ENCODE data around the gene CDC42EP2. TPM values are rescaled to one million over a fixed set of nuclear protein-coding genes. Genes with fewer than 3 reads are reported as not detected.

Gene CDC42EP2
- total and polyA plus RNA-seq, 2 of the 13 experiments (the other 11 are each of a cell fraction or from before 2014, with no cell fraction given): 2.3 to 7.1 TPM

DNA sequence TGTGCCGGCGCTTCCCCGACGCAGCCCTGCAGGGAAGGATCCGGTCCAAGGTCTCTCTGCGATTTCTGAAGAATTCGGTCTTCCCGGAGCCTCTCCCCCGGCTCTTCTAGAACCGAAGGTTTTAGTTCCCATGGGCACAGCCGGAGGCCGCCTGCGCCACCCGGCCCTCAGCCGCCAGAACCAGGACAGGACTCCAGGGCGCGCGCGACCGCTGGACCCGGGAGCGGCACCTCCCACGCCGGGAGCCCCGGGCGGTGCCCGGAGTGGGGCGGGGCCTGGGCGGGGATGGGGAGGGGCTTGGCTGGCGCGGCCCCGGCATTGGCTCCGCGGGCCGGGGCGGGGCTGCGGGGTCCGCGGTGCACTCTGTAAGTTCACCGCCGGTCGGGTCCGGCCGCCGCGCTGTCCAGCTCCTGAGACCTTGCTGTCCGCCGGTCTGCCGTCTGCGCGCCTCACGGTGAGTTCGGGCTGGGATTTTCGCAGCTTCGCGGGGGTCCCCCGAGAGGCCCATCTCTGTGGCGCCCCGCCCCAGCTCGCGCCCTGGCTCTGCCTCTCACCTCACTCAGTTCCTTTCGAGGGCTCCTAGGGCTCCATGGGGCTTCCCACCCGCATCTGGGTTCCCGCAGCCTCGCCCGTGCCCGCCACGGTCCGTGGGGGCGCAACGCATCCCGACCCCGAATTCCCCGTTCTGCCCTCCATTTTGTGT lies at the start of gene CDC42EP2 (continued):
- TF ChIP-seq NFAT5 (CRISPR knock-in tag; IDR thresholded peaks at IDR 0.05) (no peak), ZBED4 (CRISPR knock-in tag; IDR thresholded peaks at IDR 0.05; ENCODE audit: borderline replicate concordance) (no peak), CC2D1A (CRISPR knock-in tag; IDR thresholded peaks at IDR 0.05) (no peak), NR2F1 (CRISPR knock-in tag; IDR thresholded peaks at IDR 0.05) (no peak), NR1H2 (CRISPR knock-in tag; IDR thresholded peaks at IDR 0.05; ENCODE audit: borderline replicate concordance, low read depth) (no peak), BRF2 (CRISPR knock-in tag; IDR thresholded peaks at IDR 0.05) (no peak), ZNF644 (CRISPR knock-in tag; IDR thresholded peaks at IDR 0.05; ENCODE audit: low read depth) (no peak), ZMYM4 (CRISPR knock-in tag; IDR thresholded peaks at IDR 0.05) (no peak), RBM22 (optimal IDR thresholded peaks at IDR 0.05; ENCODE audit: low read length) (no peak), ZNF562 (CRISPR knock-in tag; IDR thresholded peaks at IDR 0.05; ENCODE audit: borderline replicate concordance) (no peak), TAF15 (IDR thresholded peaks at IDR 0.05; ENCODE audit: low read depth, low read length, poor library complexity, severe bottlenecking) (no peak), ATAD3A (CRISPR knock-in tag; IDR thresholded peaks at IDR 0.05) (no peak), ZNF572 (CRISPR knock-in tag; IDR thresholded peaks at IDR 0.05) (no peak), HNRNPLL (IDR thresholded peaks at IDR 0.05; ENCODE audit: low read depth, low read length, poor library complexity, severe bottlenecking) (peak; percentile 68), JUND (CRISPR knock-in tag; IDR thresholded peaks at IDR 0.05) (no peak), ZNF3 (CRISPR knock-in tag; IDR thresholded peaks at IDR 0.05) (no peak), RBM39 (IDR thresholded peaks at IDR 0.05; ENCODE audit: low read depth, low read length, poor library complexity, severe bottlenecking) (no peak)
